HepG2 (cell line): ENCODE results near the gene DDR2. TPM values are rescaled to one million over a fixed set of nuclear protein-coding genes. Genes with fewer than 3 reads are reported as not detected.

ENCODE experiments used
- ATAC-seq: fragments of 200-7000 bp; cut with Tn5 transposase; 3 replicates; pipeline ENCODE4 v1.9.1; 2020; ENCODE audit warnings: mild to moderate bottlenecking, moderate library complexity
- BruUV-seq: library from RNA; stranded (reverse); fragments of 400-500 nt; replicated peaks from 2 replicates; lab custom pipeline; 2021; lab: Mats Ljungman, UMichigan
- CTCF ChIA-PET: fragments of 300-600 bp; formaldehyde crosslinking; extraction: SDS; loops from one replicate; lab custom pipeline; 2021; ENCODE audit warnings: low total read pairs, inconsistent platforms, low intra/inter-chr PET ratio; lab: Yijun Ruan, JAX
- POLR2A ChIA-PET: fragments of 350-600 bp; sonication (Branson Sonifier 250); formaldehyde crosslinking; loops from one replicate; lab custom pipeline; 2020; ENCODE audit warnings: antibody characterized with exemption, inconsistent platforms; lab: Yijun Ruan, JAX
- DNase-seq: peaks from one replicate; pipeline ENCODE4 v3.0.0-alpha.2; 2015; ENCODE audit warnings: low spot score
- FAIRE-seq: peaks from 3 replicates; lab custom pipeline; 2011; peaks lifted over from hg19 to GRCh38; lab: Jason Lieb, UNC
- H2AFZ ChIP-seq: one replicate; pipeline ENCODE4 v1.6.1; 2011; ENCODE audit warnings: low read length, inconsistent platforms
- H3K27ac ChIP-seq: fragments of 300-600 bp; 3 replicates; pipeline ENCODE4 v1.8.0; 2011; ENCODE audit warnings: mixed run types, mild to moderate bottlenecking, mixed read lengths, low read length, inconsistent platforms; ENCODE audit not compliant: insufficient read depth; ENCODE audit errors: extremely low read length
- H3K27me3 ChIP-seq, 2 experiments: fragments of 200-600 bp in 1 of 2; 2 replicates in 1 of 2; 3 replicates in 1 of 2; pipeline versions ENCODE4 v1.6.0 to v1.8.0; 2011; ENCODE audit warnings: low read length in 2 of 2, mild to moderate bottlenecking in 2 of 2, moderate library complexity in 2 of 2, inconsistent platforms in 1 of 2; ENCODE audit not compliant: insufficient read depth in 2 of 2, control insufficient read depth in 1 of 2
- H3K36me3 ChIP-seq, 2 experiments: fragments of 200-600 bp in 1 of 2; replicated peaks in 1 of 2; 2 replicates in 1 of 2; 3 replicates in 1 of 2; pipeline versions ENCODE4 v1.5.1 to v1.8.0; 2011; ENCODE audit warnings: low read length in 2 of 2, inconsistent platforms in 1 of 2; ENCODE audit not compliant: insufficient read depth in 2 of 2, control insufficient read depth in 1 of 2
- H3K4me1 ChIP-seq: 2 replicates; pipeline ENCODE4 v1.5.1; 2012; ENCODE audit warnings: low read length, inconsistent platforms; ENCODE audit not compliant: insufficient read depth
- H3K4me2 ChIP-seq: 2 replicates; pipeline ENCODE4 v1.6.0; 2011; ENCODE audit warnings: low read depth, low read length, inconsistent platforms
- H3K4me3 ChIP-seq, 3 experiments: fragments of 200-600 bp in 1 of 3; sonication (generic), shearing (Covaris generic) in 1 of 3; replicated peaks in 1 of 3; 2 replicates each; pipeline ENCODE4 v1.5.1; 2011 to 2016; ENCODE audit warnings: low read length in 3 of 3, inconsistent platforms in 2 of 3, low read depth in 2 of 3, mild to moderate bottlenecking in 2 of 3, control low read depth in 1 of 3, mixed read lengths in 1 of 3; ENCODE audit not compliant: insufficient read depth in 1 of 3
- H3K79me2 ChIP-seq: one replicate; pipeline ENCODE4 v1.6.1; 2011; ENCODE audit warnings: low read length, inconsistent platforms; ENCODE audit not compliant: insufficient read depth
- H3K9ac ChIP-seq: 2 replicates; pipeline ENCODE4 v1.6.0; 2011; ENCODE audit warnings: mild to moderate bottlenecking, low read depth, low read length, inconsistent platforms; ENCODE audit not compliant: insufficient read depth
- H3K9me3 ChIP-seq: 2 replicates; pipeline ENCODE4 v1.5.1; 2012; ENCODE audit warnings: mild to moderate bottlenecking, low read length
- H4K20me1 ChIP-seq: 2 replicates; pipeline ENCODE4 v1.6.0; 2011; ENCODE audit warnings: inconsistent platforms, mild to moderate bottlenecking, low read length, moderate library complexity; ENCODE audit not compliant: insufficient read depth
- BCL6 ChIP-seq: IDR thresholded peaks from 2 replicates; pipeline ENCODE4 v1.6.1; 2016; ENCODE audit warnings: missing genetic modification reagents, missing compliant biosample characterization
- FOXK1 ChIP-seq: sonication (generic); formaldehyde crosslinking; IDR thresholded peaks from 2 replicates; pipeline ENCODE4 v1.4.0; 2020; ENCODE audit warnings: low read depth, missing genetic modification reagents, borderline replicate concordance
- KLF16 ChIP-seq, 2 experiments: sonication (generic) in 1 of 2; formaldehyde crosslinking in 1 of 2; IDR thresholded peaks; 2 replicates each; pipeline versions ENCODE4 v1.6.1 to v1.8.0; 2016 to 2023; ENCODE audit warnings: missing genetic modification reagents in 2 of 2, missing compliant biosample characterization in 1 of 2
- POLR2G ChIP-seq: fragments of 200-400 bp; formaldehyde crosslinking; IDR thresholded peaks from 2 replicates; pipeline ENCODE4 v1.6.1; 2018; ENCODE audit warnings: mild to moderate bottlenecking, low read depth, low read length, moderate library complexity
- RARG ChIP-seq: sonication (generic); formaldehyde crosslinking; IDR thresholded peaks from 2 replicates; pipeline ENCODE4 v1.4.0; 2020; ENCODE audit warnings: low read depth, mild to moderate bottlenecking, missing genetic modification reagents
- RORA ChIP-seq: sonication (generic); formaldehyde crosslinking; IDR thresholded peaks from 2 replicates; pipeline ENCODE4 v1.5.0; 2020; ENCODE audit warnings: mild to moderate bottlenecking, missing genetic modification reagents, moderate library complexity
- SRSF1 ChIP-seq: fragments of 200-400 bp; formaldehyde crosslinking; optimal IDR thresholded peaks from 2 replicates; pipeline ENCODE3; 2017; ENCODE audit warnings: mild to moderate bottlenecking, low read depth, low read length, moderate library complexity
- ZBTB49 ChIP-seq: sonication (generic); formaldehyde crosslinking; IDR thresholded peaks from 2 replicates; pipeline ENCODE4 v1.4.0; 2020; ENCODE audit warnings: missing genetic modification reagents, borderline replicate concordance
- ZNF282 ChIP-seq: fragments of 450-650 bp; IDR thresholded peaks from 2 replicates; pipeline ENCODE4 v1.6.1; 2018; ENCODE audit not compliant: partially characterized antibody
- ZNF317 ChIP-seq: sonication (generic); formaldehyde crosslinking; IDR thresholded peaks from 2 replicates; pipeline ENCODE4 v1.5.0; 2020; ENCODE audit warnings: mild to moderate bottlenecking, missing genetic modification reagents
- ZNF501 ChIP-seq: sonication (generic); formaldehyde crosslinking; IDR thresholded peaks from 2 replicates; pipeline ENCODE4 v1.5.1; 2020; ENCODE audit warnings: mild to moderate bottlenecking, moderate library complexity, missing genetic modification reagents
- ZNF510 ChIP-seq: sonication (generic); formaldehyde crosslinking; IDR thresholded peaks from 2 replicates; pipeline ENCODE4 v1.4.0; 2020; ENCODE audit warnings: low read depth, mild to moderate bottlenecking, missing genetic modification reagents
- ZNF569 ChIP-seq: sonication (generic); formaldehyde crosslinking; IDR thresholded peaks from 2 replicates; pipeline ENCODE4 v1.5.0; 2020; ENCODE audit warnings: mild to moderate bottlenecking, missing genetic modification reagents, moderate library complexity, borderline replicate concordance
- ZNF660 ChIP-seq: sonication (generic); formaldehyde crosslinking; IDR thresholded peaks from 2 replicates; pipeline ENCODE4 v1.5.1; 2020; ENCODE audit warnings: mild to moderate bottlenecking, low read depth, missing genetic modification reagents, borderline replicate concordance
- ZNF672 ChIP-seq: sonication (generic); formaldehyde crosslinking; IDR thresholded peaks from 2 replicates; pipeline ENCODE4 v1.8.1; 2022; ENCODE audit warnings: missing genetic modification reagents
- WGBS: methylation state at CpG from one replicate; pipeline ENCODE4 v1.1.6; 2017; ENCODE audit warnings: low lambda C conversion rate; 5-methylcytosine and 5-hydroxymethylcytosine counted together
- in situ Hi-C: cut with HindIII; loops from 2 replicates; pipeline ENCODE4 v1.10.0; 2017; ENCODE audit warnings: low pct_unique_long_range_greater_than_20kb; ENCODE audit not compliant: extremely low pct_ligation_motif_present
- intact Hi-C: fragments of 100-400 bp; cut with micrococcal nuclease; formaldehyde crosslinking; loops from one replicate; pipeline ENCODE4 v1.10.0; 2022; ENCODE audit not compliant: unreplicated experiment
- polyA plus RNA-seq, 8 experiments: library from polyadenylated mRNA; depleted of rRNA in 3 of 8; stranded (reverse) in 7 of 8; unstranded in 1 of 8; fragments of >200 nt; fragmentation: Illumina TruSeq in 4 of 8; extraction: Trizol in 4 of 8; gene quantifications; 2 replicates each; pipeline versions ENCODE4 v1.2.1 to v1.2.3, GENCODE V29; 2011 to 2016; ENCODE audit warnings: low read depth in 4 of 8, missing spikeins in 1 of 8, mixed read lengths in 1 of 8; ENCODE audit not compliant: insufficient read depth in 1 of 8
- total RNA-seq, 5 experiments: library from RNA; depleted of rRNA; stranded (reverse); fragments of >200 nt; fragmentation: Illumina TruSeq; extraction: Trizol; gene quantifications; 2 replicates each; pipeline ENCODE4 v1.2.3, GENCODE V29; 2016; ENCODE audit warnings: low read depth in 1 of 5

DDR2 gene
- total and polyA plus RNA-seq, 2 of the 13 experiments (the other 11 are each of a cell fraction or from before 2014, with no cell fraction given): 0.36 to 0.38 TPM

- H3K36me3 ChIP-seq: no peaks in the 10 kb centered on the region
- no peak overlapping the region for H3K4me2 ChIP-seq
- no peak for ATAC-seq
- H3K27me3 ChIP-seq: no peaks in the 10 kb centered on the region; a peak in 1 of 5 replicates
- no peaks in the 10 kb centered on the region for H3K4me1 ChIP-seq
- H3K4me3 ChIP-seq: no peak overlapping the region
- H2AFZ ChIP-seq: no peak overlapping the region
- H4K20me1 ChIP-seq: no peaks in the 10 kb centered on the region
- no peak for DNase-seq
- H3K9ac ChIP-seq: no peak overlapping the region
- TF ChIP-seq ZNF317: no peak
- no peak for TF ChIP-seq ZNF672 (CRISPR knock-in tag)
- no peak for TF ChIP-seq ZNF510
- no peak for TF ChIP-seq BCL6 (CRISPR knock-in tag)
- no peak for TF ChIP-seq RORA (CRISPR knock-in tag)
- no peak for TF ChIP-seq SRSF1
- TF ChIP-seq ZNF660: no peak
- no peak for TF ChIP-seq POLR2G
- TF ChIP-seq ZNF501: no peak
- TF ChIP-seq ZNF282: no peak
- TF ChIP-seq FOXK1: no peak
- TF ChIP-seq ZNF569 (CRISPR knock-in tag): no peak
- TF ChIP-seq ZBTB49 (CRISPR knock-in tag): no peak
- no peak for TF ChIP-seq RARG (CRISPR knock-in tag)
- TF ChIP-seq KLF16 (CRISPR knock-in tag; IDR thresholded peaks at IDR 0.05): no peak
- H3K9me3 ChIP-seq: no peaks in the 10 kb centered on the region
- no peak overlapping the region for H3K27ac ChIP-seq
- ChIA-PET CTCF (no interaction called here), POLR2A (no interaction called here)
- no peak for FAIRE-seq
- WGBS: 80% methylated on average over 3 of the region's 3 CpGs
- in situ Hi-C loops (no loop called here), intact Hi-C loops (no loop called here)
- H3K79me2 ChIP-seq: no peaks in the 10 kb centered on the region
- no TSS peak for BruUV-seq
These were observed 17.3 kb downstream of the DDR2 start for GRCh38 chr1:162649583-162649982.
